ENCODE measurements around the gene SERPINE1.

GRCh38 chr7:101102026-101102425 is 24.9 kb upstream of the SERPINE1 start:
- TF ChIP-seq EZH2 (IDR thresholded peaks at IDR 0.05; ENCODE audit: insufficient read depth, poor library complexity, severe bottlenecking) (no peak), EZH2phosphoT487 (IDR thresholded peaks at IDR 0.05; ENCODE audit: insufficient read depth, low read depth) (no peak)
